Hematopoietic multipotent progenitor cell treated with erythropoietin and hydrocortisone succinate and interleukin-3 and kit ligand, for 15 days (in vitro differentiated cells): Measurements from ENCODE around the gene DIP2C.
"Not testable (repeated sequence)": the region's sequence is repeated elsewhere in the genome, so short reads cannot be mapped to it uniquely, and the experiment has no call there.

Source experiments
- DNase-seq: peaks from one replicate; pipeline ENCODE4 v3.0.0-alpha.2; 2015; ENCODE audit warnings: low spot score

The DIP2C gene

DNA sequence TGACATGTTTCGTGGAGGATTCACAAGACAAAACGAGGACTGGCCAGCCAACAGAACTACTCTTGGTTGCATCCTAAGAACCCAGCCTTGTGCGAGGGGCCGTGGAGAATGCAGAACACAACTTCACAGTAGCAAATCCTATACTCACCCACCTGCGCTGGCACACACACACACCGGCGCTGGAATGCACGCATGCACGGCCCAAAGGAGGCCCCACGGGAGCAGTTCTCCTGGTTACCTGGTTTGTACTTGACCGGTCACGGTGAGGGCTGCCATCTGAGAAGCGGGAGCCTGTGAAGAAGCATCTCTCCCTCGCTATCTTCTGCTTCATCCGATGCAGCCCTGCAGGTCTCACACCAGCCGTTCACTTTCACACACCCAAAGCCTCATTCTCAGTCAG is 416.4 kb downstream of the DIP2C start:
- DNase-seq = no peak

DNA sequence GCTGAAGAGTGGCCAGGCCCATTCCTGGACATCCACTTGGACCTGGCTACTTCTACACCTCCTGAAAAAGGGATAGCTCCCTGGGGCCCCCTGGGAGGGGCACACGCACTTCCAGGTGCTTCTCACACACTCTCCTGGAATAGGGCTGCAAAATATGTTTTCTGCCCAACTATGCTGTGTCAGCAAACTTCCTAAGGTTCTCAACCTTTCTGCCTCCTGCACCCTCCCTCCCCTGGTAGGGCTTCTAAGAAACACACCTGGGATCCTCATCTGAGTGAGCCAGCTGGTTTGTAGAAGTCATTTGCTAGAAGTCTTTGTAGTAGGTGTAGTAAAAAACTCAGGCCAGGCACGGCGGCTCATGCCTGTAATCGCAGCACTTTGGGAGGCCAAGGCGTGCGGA is 417.7 kb downstream of the DIP2C start:
- DNase-seq = no peak

DNA sequence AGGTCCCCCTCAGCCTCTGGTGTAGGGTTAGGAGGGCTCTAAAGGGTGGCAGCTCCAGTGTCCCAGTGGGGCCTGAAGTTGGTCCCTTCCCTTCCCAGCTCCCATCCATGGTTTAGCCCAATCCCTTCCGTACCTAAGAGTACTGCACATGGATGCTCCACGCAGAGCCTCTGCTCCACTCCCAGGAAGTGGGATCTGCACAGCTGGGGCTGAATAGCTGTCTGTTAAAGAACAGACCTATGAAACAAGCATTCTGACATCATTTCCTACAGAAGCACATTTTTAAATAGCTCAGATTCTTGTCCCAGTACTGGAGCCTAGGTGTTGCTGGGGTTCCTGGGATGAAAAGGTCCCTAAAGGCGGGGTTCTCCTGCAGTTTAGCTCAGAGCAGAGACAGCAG is 418.3 kb downstream of the DIP2C start:
- DNase-seq = no peak

DNA sequence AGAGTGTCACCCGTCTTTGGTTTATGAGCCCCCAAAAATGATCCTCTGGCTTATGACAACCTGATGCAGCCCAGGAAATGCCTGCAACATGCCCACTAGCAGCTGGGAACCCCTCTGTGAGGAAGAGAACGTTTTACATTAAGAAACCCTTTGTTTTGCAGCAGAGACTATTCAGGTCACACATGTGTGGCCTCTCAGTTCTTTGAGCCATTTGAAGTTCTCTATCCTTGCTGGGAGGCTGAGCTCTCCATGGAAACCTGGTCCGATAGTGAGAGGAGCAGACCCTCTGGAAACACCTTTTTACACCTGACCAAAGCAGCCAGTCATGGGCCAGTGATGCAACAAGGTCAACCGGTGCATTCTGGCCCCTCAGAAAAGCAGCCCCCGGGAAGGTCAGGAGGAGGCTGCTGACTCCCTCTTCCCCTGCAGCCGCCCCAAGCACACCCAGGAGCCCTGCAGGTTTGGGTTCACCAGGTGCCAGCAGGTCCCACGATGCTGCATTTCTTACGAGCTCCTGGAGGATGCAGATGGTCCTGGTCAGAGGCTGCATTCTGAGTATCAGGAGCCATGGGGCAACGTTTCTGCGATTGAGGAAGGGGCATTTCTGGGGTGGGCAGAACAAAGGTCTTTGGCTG is 419.9 kb downstream of the DIP2C start:
- DNase-seq = no peak

DNA sequence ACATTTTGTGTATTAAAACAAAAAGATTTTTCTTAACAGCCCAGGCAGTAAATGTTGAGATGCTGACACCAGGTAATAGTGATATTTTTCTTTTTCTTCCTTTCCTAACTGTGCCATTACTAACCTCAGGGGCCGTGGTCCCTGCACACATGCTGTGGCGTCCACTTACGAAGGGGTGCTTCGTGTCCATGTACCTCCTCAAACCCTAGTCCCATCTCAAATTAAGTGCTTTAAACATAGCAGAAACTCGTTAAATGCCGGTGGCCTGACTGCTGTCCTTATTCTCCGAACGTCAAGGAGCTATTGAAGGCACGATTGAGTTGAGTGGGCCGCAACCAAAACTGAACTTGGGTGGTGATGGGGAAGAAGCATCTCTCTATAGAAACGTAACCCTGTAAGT is 421.8 kb downstream of the DIP2C start:
- no peak for DNase-seq

GRCh38 chr10:266974-267425 is 422.5 kb downstream of the DIP2C start:
- DNase-seq = no peak

DNA sequence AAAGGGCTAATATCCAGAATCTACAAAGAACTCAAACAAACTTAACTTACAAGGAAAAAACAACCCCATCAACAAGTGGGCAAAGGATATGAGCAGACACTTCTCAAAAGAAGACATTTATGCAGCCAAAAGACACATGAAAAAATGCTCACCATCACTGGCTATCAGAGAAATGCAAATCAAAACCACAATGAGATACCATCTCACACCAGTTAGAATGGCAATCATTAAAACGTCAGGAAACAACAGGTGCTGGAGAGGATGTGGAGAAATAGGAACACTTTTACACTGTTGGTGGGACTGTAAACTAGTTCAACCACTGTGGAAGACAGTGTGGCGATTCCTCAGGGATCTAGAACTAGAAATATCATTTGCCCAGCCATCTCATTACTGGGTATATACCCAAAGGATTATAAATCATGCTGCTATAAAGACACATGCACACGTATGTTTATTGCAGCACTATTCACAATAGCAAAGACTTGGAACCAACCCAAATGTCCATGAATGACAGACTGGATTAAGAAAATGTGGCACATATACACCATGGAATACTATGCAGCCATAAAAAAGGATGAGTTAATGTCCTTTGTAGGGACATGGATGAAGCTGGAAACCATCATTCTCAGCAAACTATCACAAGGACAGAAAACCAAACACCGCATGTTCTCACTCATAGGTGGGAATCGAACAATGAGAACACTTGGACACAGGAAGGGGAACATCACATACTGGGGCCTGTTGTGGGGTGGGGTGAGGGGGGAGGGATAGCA is 423.5 kb downstream of the DIP2C start:
- not testable (repeated sequence) for DNase-seq

DNA sequence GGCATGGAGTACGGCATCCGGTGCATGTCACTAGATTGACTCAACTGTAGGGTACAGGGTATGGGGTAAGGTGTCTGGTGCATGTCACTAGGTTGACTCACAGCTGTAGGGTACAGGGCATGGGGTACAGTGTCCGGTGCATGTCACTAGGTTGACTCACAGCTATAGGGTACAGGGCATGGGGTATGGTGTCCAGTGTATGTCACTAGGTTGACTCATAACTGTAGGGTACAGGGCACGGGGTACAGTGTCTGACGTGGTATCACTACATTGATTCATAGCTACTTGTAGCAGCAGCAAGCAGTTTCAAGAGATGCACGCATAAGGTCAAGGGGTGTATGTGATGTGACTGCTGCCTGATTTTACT is 424.4 kb downstream of the DIP2C start:
- DNase-seq = not testable (repeated sequence)

GRCh38 chr10:264160-265073 is 425.1 kb downstream of the DIP2C start:
- DNase-seq = not testable (repeated sequence)

DNA sequence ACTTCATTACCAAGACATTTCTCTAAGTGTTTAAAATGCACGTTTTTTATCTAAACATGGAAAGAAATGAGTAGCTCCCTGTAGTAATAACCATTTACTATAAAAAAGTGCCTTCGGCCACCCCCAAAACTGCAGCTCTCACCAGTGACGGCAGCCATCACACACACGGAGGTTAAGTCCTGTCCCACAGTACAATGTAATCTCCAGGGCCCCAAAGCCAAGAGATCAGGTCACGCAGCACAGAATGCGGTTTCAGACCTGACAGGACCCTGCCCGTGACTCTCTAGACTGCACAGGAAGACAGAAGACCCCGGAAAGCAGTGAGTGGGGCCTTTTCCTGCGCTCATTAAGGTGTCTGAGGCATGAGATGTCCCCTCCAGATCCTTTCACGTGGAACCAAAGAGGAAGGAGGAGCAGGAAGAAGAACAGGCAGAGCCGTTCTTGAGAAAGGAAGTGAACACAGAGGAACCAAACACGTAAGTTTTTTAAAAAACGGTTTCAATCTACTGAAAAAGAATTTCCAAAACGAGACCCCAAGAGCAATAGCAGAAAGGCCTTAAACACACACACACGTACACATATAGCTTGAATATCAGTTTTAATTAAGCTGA is 428.5 kb downstream of the DIP2C start:
- no peak for DNase-seq

- no peak for DNase-seq
These were observed 437.4 kb downstream of the DIP2C start for GRCh38 chr10:251982-252582.

GRCh38 chr10:248307-248706 is 441.2 kb downstream of the DIP2C start:
- no peak for DNase-seq

DNA sequence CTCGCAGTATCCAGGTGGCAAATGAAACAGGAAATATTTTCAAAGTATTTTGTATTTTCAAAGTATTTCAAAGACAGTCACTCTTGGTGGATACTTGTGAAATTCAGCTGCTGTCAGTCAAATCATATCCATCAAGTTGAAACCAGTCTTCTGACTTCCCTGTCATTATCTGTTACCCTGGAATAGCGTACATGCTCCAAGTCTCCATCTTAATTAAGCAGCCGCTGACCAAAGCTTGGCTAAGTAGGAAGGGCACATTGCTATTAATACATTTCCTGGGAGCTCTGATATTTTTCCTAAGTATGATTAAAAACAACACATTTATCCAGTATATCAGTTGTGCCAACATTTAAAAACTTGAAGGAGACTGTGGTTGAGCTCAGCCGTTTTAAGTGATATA is 442.0 kb downstream of the DIP2C start:
- no peak for DNase-seq

- DNase-seq = no peak
These were observed 443.0 kb downstream of the DIP2C start for GRCh38 chr10:246431-246830.

DNA sequence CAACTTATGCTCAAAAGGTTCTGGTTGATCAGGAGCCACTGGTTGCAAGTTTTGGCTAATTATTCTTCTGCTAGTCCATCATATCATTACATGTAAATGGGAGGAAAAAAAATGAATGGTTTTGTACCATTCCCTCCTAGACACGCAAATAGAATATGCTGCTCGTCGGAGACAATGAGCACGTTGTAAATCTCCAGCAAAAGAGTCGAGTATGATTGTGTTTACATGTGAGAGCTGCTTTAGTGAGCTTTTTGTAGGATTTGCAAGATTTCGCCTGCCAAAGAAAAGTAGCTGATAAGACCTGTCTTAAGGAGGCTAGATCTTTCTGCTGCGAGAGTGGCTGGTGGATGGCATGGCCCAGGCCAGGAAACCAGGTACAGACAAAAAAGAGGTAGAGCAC is 445.2 kb downstream of the DIP2C start:
- DNase-seq = no peak

GRCh38 chr10:241966-242643 is 447.4 kb downstream of the DIP2C start:
- DNase-seq = no peak

- no peak for DNase-seq
These were observed 448.0 kb downstream of the DIP2C start for GRCh38 chr10:241451-241850.

GRCh38 chr10:239109-239508 is 450.4 kb downstream of the DIP2C start:
- no peak for DNase-seq

DNA sequence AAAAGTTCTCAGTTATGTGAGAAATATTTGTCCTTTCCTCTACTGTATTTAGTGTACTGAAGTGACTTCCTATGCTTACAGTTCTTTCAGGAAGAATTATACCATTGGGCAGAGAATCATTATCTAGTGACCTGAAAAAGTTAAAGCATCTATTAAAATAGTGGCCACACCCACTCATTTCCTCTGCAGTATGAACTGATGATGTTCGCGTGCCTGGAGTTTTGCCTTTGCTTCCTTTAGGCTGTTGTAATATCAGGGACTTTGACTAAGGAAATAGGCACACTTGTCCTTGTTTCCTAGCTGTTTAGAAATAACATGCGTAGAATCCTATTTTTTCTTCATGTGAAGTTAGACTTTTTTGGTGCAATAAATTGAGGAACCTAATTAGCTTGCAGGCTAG is 453.6 kb downstream of the DIP2C start:
- DNase-seq = no peak

DNA sequence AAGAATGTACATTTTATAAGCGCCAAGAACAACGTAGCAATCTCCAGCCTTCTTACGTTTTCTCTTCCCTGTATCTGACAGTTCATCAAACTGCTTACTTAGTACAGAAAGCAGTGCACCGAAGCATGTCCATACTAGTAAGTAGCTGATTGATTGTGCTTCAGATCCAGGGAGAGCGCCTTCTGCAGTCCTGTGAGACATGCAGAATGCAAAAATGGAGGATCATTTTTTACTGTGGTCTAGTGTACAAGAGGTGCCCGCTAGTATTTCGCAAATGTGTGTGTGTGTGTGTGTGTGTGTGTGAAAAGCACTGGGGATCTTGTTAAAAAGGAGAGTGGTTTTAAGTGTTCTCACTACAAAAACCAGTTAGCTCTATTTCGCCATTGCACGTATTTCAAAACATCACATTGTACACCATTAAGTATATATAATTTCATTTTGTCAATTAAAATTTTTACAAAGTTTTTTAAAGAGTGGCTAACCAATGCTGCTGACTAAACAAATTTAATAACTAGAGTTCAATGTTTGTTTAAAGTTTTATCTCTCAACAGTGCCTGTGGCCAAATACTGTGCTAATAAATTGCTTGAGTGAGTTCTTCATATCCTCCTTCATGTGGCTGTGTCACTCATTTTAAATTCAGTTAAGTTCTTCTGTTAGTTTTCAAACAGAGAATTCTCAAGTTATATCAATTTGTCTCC is 454.6 kb downstream of the DIP2C start:
- no peak for DNase-seq

- DNase-seq = no peak
These were observed 456.6 kb downstream of the DIP2C start for GRCh38 chr10:232878-233277.
